ENCODE data around the gene MINK1. TPM values are rescaled to one million over a fixed set of nuclear protein-coding genes. Genes with fewer than 3 reads are reported as not detected.

Gene MINK1
- total and polyA plus RNA-seq, 2 donors from 2014 or later, result 21.2 to 118 TPM

DNA sequence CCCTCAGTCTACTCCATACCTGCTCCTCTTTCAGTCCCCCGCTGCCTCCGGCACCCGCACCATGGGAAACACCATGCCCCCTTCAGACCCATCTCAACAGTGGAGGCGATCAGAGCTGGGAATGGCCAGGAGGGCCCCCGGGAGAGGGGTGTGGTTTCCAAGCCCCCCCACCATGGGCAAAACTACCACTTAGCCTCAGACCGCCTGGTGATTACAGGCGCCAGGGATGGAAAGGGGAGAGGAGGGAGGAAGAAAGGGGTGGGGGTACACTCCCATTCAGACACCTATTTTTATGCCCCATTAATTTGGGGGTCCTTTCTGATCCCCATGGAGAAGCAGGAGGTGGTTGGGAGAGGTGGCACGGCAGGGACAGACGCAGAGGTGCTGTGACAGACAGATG lies 30.9 kb upstream of the MINK1 start, which contains the start of gene C17orf114:
C17orf114 (minus strand) TSS at position 101 of the 400 bp plus-strand sequence.
- Histone ChIP-seq H3K9me3 (ENCODE audit: control insufficient read depth in 2 of 3, insufficient read depth in 1 of 3, low read length in 3 of 3) (no peaks in the 10 kb centered on the region), H3K4me3 (ENCODE audit: low read length in 3 of 3) (no peak within 1 kb of the TSS), H3K36me3 (ENCODE audit: control insufficient read depth in 2 of 3, insufficient read depth in 3 of 3, low read length in 3 of 3) (peaks cover 5 to 19% (median 11%) of the 10 kb centered on the region in 3 donors), H3K27ac (ENCODE audit: low read depth in 2 of 2, low read length in 2 of 2) (no peak within 1 kb of the TSS), H3K9ac (ENCODE audit: low read length in 3 of 3) (no peak within 1 kb of the TSS), H3K4me1 (ENCODE audit: control insufficient read depth in 2 of 3, insufficient read depth in 2 of 3, low read depth in 1 of 3, low read length in 3 of 3) (no peaks in the 10 kb centered on the region), H3K27me3 (ENCODE audit: control insufficient read depth, insufficient read depth, low read length) (no peaks in the 10 kb centered on the region)
- FAIRE-seq (no peak), DNase-seq (no peak)
- intact Hi-C loops (cut with DNase I), result no loop called here
- no peak for TF ChIP-seq CTCF (IDR thresholded peaks at IDR 0.05; ENCODE audit: borderline replicate concordance, extremely low read depth, insufficient read depth)

DNA sequence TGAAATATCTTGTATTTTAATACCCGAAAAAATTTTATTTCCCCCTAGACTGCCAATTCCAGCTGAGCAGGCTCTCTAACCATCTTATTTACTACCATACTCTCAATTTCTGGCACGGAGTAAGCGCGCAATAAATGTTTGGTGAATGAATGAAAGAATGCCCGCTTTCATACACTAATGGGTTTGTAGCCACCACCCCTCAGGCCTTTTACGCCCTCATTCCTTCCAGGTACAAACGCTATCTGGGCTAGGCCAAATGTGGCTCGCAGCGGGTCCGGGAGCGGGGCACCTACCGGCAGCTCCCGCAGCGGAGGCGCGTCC lies 26.7 kb upstream of the MINK1 start:
- Histone ChIP-seq H3K9me3 (ENCODE audit: control insufficient read depth in 2 of 3, insufficient read depth in 1 of 3, low read length in 3 of 3) (no peaks in the 10 kb centered on the region), H3K4me1 (ENCODE audit: control insufficient read depth in 2 of 3, insufficient read depth in 2 of 3, low read depth in 1 of 3, low read length in 3 of 3) (peaks cover 0 to 4% (median 3%) of the 10 kb centered on the region in 3 donors), H3K36me3 (ENCODE audit: control insufficient read depth in 2 of 3, insufficient read depth in 3 of 3, low read length in 3 of 3) (peaks cover 0 to 2% (median 0%) of the 10 kb centered on the region in 3 donors), H3K4me3 (ENCODE audit: low read length in 3 of 3) (peak overlapping the region; percentile 47 to 60 (median 47)), H3K27me3 (ENCODE audit: control insufficient read depth, insufficient read depth, low read length) (no peaks in the 10 kb centered on the region), H3K27ac (ENCODE audit: low read depth in 2 of 2, low read length in 2 of 2) (no peak overlapping the region), H3K9ac (ENCODE audit: low read length in 3 of 3) (peak overlapping the region; percentile 20 to 62 (median 58))
- no peak for TF ChIP-seq CTCF (IDR thresholded peaks at IDR 0.05; ENCODE audit: borderline replicate concordance, extremely low read depth, insufficient read depth)
- DNase-seq (peak in 2 of 5 donors; percentile 38 to 49), FAIRE-seq (no peak)
- intact Hi-C loops (cut with DNase I), result no loop called here

DNA sequence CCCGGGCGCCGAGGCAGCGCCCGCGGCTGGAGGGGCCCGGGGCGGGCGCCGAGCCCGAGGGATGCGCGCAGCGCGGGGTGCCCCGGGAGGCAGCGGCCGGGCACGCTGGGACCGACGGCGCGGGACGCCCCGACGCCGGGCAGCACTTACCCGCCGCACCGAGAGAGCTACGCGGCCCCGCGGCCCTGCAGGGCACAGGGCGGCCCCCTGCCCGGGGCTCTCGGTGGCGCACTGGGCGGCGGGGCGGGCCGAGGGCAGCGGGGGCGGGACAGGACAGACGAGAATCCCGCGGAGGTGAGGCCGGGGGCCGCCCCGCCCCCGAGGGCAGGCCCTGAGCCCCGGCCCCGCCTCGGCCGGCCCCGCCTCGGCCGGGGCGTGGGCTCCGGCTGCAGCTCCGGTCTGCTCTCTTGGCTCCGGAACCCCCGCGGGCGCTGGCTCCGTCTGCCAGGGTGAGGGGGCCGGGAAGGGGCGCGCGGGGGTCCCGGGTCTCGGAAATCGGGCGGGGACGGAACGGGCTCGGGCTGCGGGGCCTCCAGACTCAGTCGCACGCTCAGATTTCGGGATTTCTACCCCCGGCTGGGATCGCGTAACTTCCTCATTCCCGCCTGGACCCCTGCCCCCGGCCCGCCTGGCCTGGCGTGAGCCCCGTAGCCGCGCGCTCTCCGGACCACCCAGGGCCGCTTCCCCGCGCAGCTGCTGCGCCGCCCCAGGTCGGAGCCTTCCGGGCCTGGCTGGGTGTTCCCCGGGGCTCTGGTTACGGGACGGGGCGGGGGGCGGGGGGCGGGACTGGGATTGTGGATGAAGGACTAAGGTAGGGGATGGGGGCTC lies 26.1 kb upstream of the MINK1 start, which contains the start of gene PLD2:
PLD2 (plus strand) TSS at position 376 of the 828 bp plus-strand sequence. CDS start 621 bp downstream, outside the sequence.
- DNase-seq (peak; percentile 86 to 95 (median 91)), FAIRE-seq (no peak)
- Histone ChIP-seq H3K4me3 (ENCODE audit: low read length in 3 of 3) (peak within 1 kb of the TSS; percentile 50 to 62 (median 60)), H3K27me3 (ENCODE audit: control insufficient read depth, insufficient read depth, low read length) (no peaks in the 10 kb centered on the region), H3K9ac (ENCODE audit: low read length in 3 of 3) (peak within 1 kb of the TSS; percentile 20 to 62 (median 58)), H3K36me3 (ENCODE audit: control insufficient read depth in 2 of 3, insufficient read depth in 3 of 3, low read length in 3 of 3) (peaks cover 0 to 2% (median 0%) of the 10 kb centered on the region in 3 donors), H3K9me3 (ENCODE audit: control insufficient read depth in 2 of 3, insufficient read depth in 1 of 3, low read length in 3 of 3) (no peaks in the 10 kb centered on the region), H3K4me1 (ENCODE audit: control insufficient read depth in 2 of 3, insufficient read depth in 2 of 3, low read depth in 1 of 3, low read length in 3 of 3) (peaks cover 0 to 4% (median 3%) of the 10 kb centered on the region in 3 donors), H3K27ac (ENCODE audit: low read depth in 2 of 2, low read length in 2 of 2) (no peak within 1 kb of the TSS)
- no peak for TF ChIP-seq CTCF (IDR thresholded peaks at IDR 0.05; ENCODE audit: borderline replicate concordance, extremely low read depth, insufficient read depth)
- intact Hi-C loops (cut with DNase I), result no loop called here
